ENCODE measurements around the gene TROAP.
"Not testable (repeated sequence)": the region's sequence is repeated elsewhere in the genome, so short reads cannot be mapped to it uniquely, and the experiment has no call there.

TROAP gene

DNA sequence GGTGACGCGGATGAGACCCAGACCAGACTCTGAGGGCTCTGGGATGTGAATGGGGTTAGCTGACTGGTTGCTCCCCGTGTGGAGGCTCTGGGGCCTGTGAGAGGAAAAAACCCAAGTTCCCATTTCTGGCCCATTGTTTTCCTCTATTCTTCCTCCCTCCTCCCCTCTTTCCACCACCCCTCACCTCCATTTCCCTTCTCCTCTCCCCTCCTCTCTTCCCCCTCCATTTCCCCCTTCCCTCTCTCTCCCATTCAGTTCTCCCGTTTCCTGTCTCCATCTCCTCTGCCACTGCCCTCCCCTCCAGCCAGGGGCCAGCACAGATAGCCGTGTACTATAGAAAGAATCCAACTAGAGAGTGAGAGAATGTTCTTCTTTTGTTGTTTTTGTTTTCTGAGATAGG lies 40.8 kb upstream of the TROAP start:
- Histone ChIP-seq H4K20me1 (peaks cover 0 to 6% (median 0%) of the 10 kb centered on the region in 11 experiments; a peak in 3 of 22 replicates), H3K9me3 (replicated peaks in 1 of 11) (no peaks in the 10 kb centered on the region), H3K4me3 (no peak overlapping the region), H3K27me3 (no peaks in the 10 kb centered on the region), H3K27ac (no peak overlapping the region), H3K4me1 (peaks cover 14 to 28% (median 25%) of the 10 kb centered on the region in 10 experiments), H3K9ac (no peak overlapping the region), H3K36me3 (no peaks in the 10 kb centered on the region), H3K4me2 (peak overlapping the region in 2 of 11 experiments; percentile 7 to 37; a peak in 1 of 22 replicates)
- TF ChIP-seq Cebpa-rat (IDR thresholded peaks at IDR 0.05) = no peak

GRCh38 chr12:49282740-49283375 lies 40.2 kb upstream of the TROAP start:
- peaks cover 14 to 27% (median 25%) of the 10 kb centered on the region in 10 experiments for H3K4me1 ChIP-seq
- not testable (repeated sequence) for H3K4me3 ChIP-seq; H3K27ac ChIP-seq; H3K36me3 ChIP-seq; H3K4me2 ChIP-seq; H3K9me3 ChIP-seq (replicated peaks in 1 of 11); H3K9ac ChIP-seq; H3K27me3 ChIP-seq; H4K20me1 ChIP-seq

- Histone ChIP-seq H3K27me3 (no peaks in the 10 kb centered on the region), H3K36me3 (no peaks in the 10 kb centered on the region), H3K27ac (no peak overlapping the region), H3K4me1 (peaks cover 14 to 27% (median 25%) of the 10 kb centered on the region in 10 experiments), H3K9me3 (replicated peaks in 1 of 11) (no peaks in the 10 kb centered on the region), H3K9ac (no peak overlapping the region), H3K4me3 (no peak overlapping the region), H3K4me2 (no peak overlapping the region), H4K20me1 (no peaks in the 10 kb centered on the region)
- TF ChIP-seq Cebpa-rat (IDR thresholded peaks at IDR 0.05) = no peak
Measured at GRCh38 chr12:49283541-49284429, 39.3 kb upstream of the TROAP start.

GRCh38 chr12:49284672-49285071 lies 38.4 kb upstream of the TROAP start:
- H3K27me3 ChIP-seq = no peaks in the 10 kb centered on the region
- no peak for TF ChIP-seq Cebpa-rat (IDR thresholded peaks at IDR 0.05)
- no peak overlapping the region for H3K27ac ChIP-seq
- no peaks in the 10 kb centered on the region for H3K36me3 ChIP-seq
- no peak overlapping the region for H3K9ac ChIP-seq
- H3K4me2 ChIP-seq = no peak overlapping the region
- H3K4me1 ChIP-seq = peaks cover 12 to 24% (median 22%) of the 10 kb centered on the region in 10 experiments
- no peaks in the 10 kb centered on the region for H3K9me3 ChIP-seq (replicated peaks in 1 of 11)
- no peaks in the 10 kb centered on the region; a peak in 1 of 22 replicates for H4K20me1 ChIP-seq
- no peak overlapping the region for H3K4me3 ChIP-seq

DNA sequence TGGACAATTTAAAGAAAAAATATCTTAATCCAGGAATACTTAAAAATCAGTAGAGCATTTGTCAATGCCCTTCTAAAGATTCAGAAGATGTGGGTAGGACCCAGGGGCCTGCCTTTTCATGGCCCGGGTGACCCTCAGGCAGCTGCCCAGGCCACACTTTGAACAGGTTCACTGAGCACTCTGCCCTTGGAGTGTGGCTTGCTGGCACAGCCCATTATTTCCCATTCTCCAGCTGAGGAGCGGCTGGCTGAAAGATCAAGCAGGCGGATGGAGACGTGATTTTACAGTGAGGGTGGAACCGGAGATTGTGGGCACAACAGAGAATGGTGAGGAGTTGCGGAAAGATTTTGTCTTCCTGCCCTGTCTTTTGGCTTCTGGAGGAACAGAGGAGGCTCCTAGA lies 35.2 kb upstream of the TROAP start:
- Histone ChIP-seq H3K9ac (no peak overlapping the region), H3K27ac (no peak overlapping the region), H3K4me2 (no peak overlapping the region), H3K36me3 (no peaks in the 10 kb centered on the region), H3K4me3 (no peak overlapping the region), H3K4me1 (peaks cover 0 to 1% (median 0%) of the 10 kb centered on the region in 10 experiments; a peak in 3 of 20 replicates), H3K9me3 (replicated peaks in 1 of 11) (no peaks in the 10 kb centered on the region), H4K20me1 (no peaks in the 10 kb centered on the region; a peak in 2 of 22 replicates), H3K27me3 (peaks cover 0 to 10% (median 4%) of the 10 kb centered on the region in 11 experiments; a peak in 16 of 22 replicates)
- TF ChIP-seq Cebpa-rat (IDR thresholded peaks at IDR 0.05) = no peak

DNA sequence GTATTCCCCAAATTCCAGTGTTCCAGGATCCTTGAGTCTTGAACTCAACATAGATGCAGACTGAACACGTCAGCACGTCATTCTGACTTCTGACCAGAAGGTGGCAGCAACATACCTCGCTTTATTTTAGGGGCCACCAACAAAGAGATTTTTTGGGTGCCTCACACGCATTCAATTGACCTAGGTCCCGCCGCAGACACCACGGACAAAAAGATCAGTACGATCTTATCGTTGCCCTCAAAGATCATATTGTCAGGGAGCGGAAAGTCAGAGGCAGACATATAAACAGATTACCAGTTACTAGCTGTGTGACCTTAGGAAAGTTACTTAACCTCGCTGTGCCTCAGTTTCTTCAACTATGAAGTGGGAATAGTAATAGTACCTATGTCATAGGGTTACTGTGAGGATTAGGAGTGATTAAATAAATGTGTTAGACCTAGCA lies 34.6 kb upstream of the TROAP start:
- Histone ChIP-seq H3K36me3 (no peaks in the 10 kb centered on the region), H3K9ac (no peak overlapping the region), H3K4me3 (no peak overlapping the region), H3K4me2 (no peak overlapping the region), H3K27ac (no peak overlapping the region), H3K9me3 (replicated peaks in 1 of 11) (no peaks in the 10 kb centered on the region), H3K4me1 (peaks cover 0 to 7% (median 0%) of the 10 kb centered on the region in 10 experiments; a peak in 4 of 20 replicates), H4K20me1 (peaks cover 0 to 1% (median 0%) of the 10 kb centered on the region in 11 experiments; a peak in 2 of 22 replicates), H3K27me3 (peaks cover 4 to 16% (median 10%) of the 10 kb centered on the region in 11 experiments; a peak in 21 of 22 replicates)
- no peak for TF ChIP-seq Cebpa-rat (IDR thresholded peaks at IDR 0.05)

DNA sequence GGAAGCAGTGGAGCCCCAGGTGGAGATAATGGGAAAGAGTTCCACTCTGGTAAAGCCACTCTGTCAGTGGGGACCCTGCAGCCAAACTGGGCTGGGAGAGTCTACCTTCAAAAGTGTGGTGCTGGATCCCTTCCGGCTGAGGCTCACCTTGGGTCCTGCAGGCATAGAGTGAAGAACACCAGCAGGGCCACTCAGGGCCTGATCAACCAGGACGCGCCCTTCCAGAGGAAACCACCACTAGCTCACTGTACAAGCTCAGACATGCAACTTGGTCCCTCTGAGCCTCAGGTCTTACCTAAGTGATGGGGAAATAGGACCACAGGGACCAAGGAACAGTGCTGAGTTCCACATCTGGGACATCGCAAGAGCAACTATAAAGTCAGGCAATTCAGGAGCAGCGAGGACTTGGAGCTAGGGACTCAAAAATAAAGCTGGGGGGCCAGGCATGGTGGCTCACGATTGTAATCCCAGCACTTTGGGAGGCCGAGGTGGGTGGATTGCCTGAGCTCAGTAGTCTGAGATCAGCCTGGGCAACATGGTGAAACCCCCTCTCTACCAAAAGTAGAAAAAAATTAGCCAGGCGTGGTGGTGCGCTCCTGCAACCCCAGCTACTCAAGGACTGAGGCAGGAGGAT lies 34.0 kb upstream of the TROAP start:
- peaks cover 10 to 22% (median 16%) of the 10 kb centered on the region in 11 experiments for H3K27me3 ChIP-seq
- no peak for TF ChIP-seq Cebpa-rat (IDR thresholded peaks at IDR 0.05)
- H3K4me2 ChIP-seq = no peak overlapping the region
- no peaks in the 10 kb centered on the region for H3K36me3 ChIP-seq
- H3K27ac ChIP-seq = no peak overlapping the region
- peaks cover 0 to 7% (median 0%) of the 10 kb centered on the region in 11 experiments; a peak in 4 of 22 replicates for H4K20me1 ChIP-seq
- H3K9ac ChIP-seq = no peak overlapping the region
- no peak overlapping the region for H3K4me3 ChIP-seq
- no peaks in the 10 kb centered on the region for H3K9me3 ChIP-seq (replicated peaks in 1 of 11)
- H3K4me1 ChIP-seq = peaks cover 0 to 10% (median 0%) of the 10 kb centered on the region in 10 experiments; a peak in 4 of 20 replicates

DNA sequence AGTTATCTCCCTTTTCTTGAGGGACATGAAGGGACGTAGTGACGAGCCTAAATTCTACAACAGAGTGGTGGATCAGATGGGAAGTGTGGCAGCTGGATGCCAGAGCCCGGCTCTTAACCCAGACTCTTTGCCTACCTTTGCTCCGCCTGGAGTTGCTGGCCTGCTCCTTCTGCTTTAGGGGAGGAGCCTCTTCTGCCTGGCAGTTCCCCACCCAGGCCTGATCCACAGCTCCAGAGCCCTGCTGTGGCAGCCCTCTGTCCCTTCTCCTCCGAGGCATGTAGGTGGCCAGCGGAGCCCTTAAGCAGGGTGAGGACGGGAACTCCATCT lies 30.4 kb upstream of the TROAP start:
- TF ChIP-seq Cebpa-rat (IDR thresholded peaks at IDR 0.05) = no peak
- H3K36me3 ChIP-seq = no peaks in the 10 kb centered on the region
- peaks cover 17 to 41% (median 30%) of the 10 kb centered on the region in 10 experiments; a peak in 19 of 20 replicates for H3K4me1 ChIP-seq
- H3K4me2 ChIP-seq = peak overlapping the region in 1 of 11 experiments; percentile 26; a peak in 2 of 22 replicates
- peaks cover 46 to 59% (median 52%) of the 10 kb centered on the region in 11 experiments for H3K27me3 ChIP-seq
- H3K4me3 ChIP-seq = no peak overlapping the region
- no peak overlapping the region for H3K27ac ChIP-seq
- H4K20me1 ChIP-seq = peaks cover 0 to 32% (median 21%) of the 10 kb centered on the region in 11 experiments; a peak in 15 of 22 replicates
- H3K9ac ChIP-seq = peak overlapping the region in 1 of 11 experiments; percentile 27; a peak in 1 of 22 replicates
- H3K9me3 ChIP-seq (replicated peaks in 1 of 11) = peaks cover 0 to 8% (median 0%) of the 10 kb centered on the region in 11 experiments; a peak in 5 of 22 replicates
